Transverse colon (tissue), 4 donors: ENCODE measurements around the gene VTI1A.

Source experiments
- CTCF ChIP-seq, 5 experiments: fragments of 200-600 bp in 3 of 5; fragments of 450-650 bp in 2 of 5; sonication (generic) in 3 of 5; IDR thresholded peaks; 1 replicate in 2 of 5; 2 replicates in 3 of 5; pipeline ENCODE4 v1.5.1; 2016 to 2017; ENCODE audit warnings: antibody characterized with exemption in 5 of 5, inconsistent platforms in 3 of 5, mild to moderate bottlenecking in 2 of 5, moderate library complexity in 1 of 5
- EP300 ChIP-seq: sonication (generic); formaldehyde crosslinking; IDR thresholded peaks from one replicate; pipeline ENCODE4 v1.6.1; 2017; ENCODE audit warnings: antibody characterized with exemption, low read depth
- POLR2A ChIP-seq: fragments of 450-650 bp; IDR thresholded peaks from one replicate; pipeline ENCODE4 v1.6.1; 2016; ENCODE audit warnings: antibody characterized with exemption, mild to moderate bottlenecking, moderate library complexity
- POLR2AphosphoS5 ChIP-seq, 3 donors: sonication (generic); formaldehyde crosslinking; IDR thresholded peaks; one replicate each; pipeline ENCODE4 v1.6.1; 2016; ENCODE audit warnings: antibody characterized with exemption in 3 of 3

- TF ChIP-seq CTCF (IDR thresholded peaks at IDR 0.05), result no peak
- no peak for TF ChIP-seq EP300
- TF ChIP-seq POLR2AphosphoS5 (IDR thresholded peaks at IDR 0.05), result no peak
- TF ChIP-seq POLR2A, result no peak
Measured at GRCh38 chr10:112712536-112712935, 265.5 kb downstream of the VTI1A start.
